IMR-90 (cell line): Measurements from ENCODE around the gene SLC34A3. TPM values are rescaled to one million over a fixed set of nuclear protein-coding genes. Genes with fewer than 3 reads are reported as not detected.

Source experiments
- ATAC-seq: fragments of 200-7000 bp; cut with Tn5 transposase; 2 replicates; pipeline ENCODE4 v1.9.1; 2020; ENCODE audit warnings: low read depth, mild to moderate bottlenecking, moderate library complexity
- BruUV-seq: library from RNA; stranded (reverse); fragments of 400-500 nt; replicated peaks from 2 replicates; lab custom pipeline; 2021; lab: Mats Ljungman, UMichigan
- CTCF ChIA-PET: fragments of 300-600 bp; formaldehyde crosslinking; extraction: SDS; loops from one replicate; lab custom pipeline; 2021; ENCODE audit warnings: antibody characterized with exemption; lab: Yijun Ruan, JAX
- POLR2A ChIA-PET: fragments of 300-600 bp; sonication (Branson Sonifier 250); formaldehyde crosslinking; loops from one replicate; lab custom pipeline; 2022; ENCODE audit warnings: antibody characterized with exemption; ENCODE audit not compliant: unreplicated experiment; lab: Charles Lee
- DNase-seq: peaks from one replicate; pipeline ENCODE4 v3.0.0; 2013
- H2AFZ ChIP-seq: replicated peaks from 2 replicates; pipeline ENCODE3; 2013; ENCODE audit warnings: low read length, mild to moderate bottlenecking; ENCODE audit not compliant: poor library complexity
- H2AK5ac ChIP-seq: 2 replicates; pipeline ENCODE4 v1.6.1; 2013; ENCODE audit warnings: low read depth, low read length, inconsistent platforms
- H2AK9ac ChIP-seq: replicated peaks from 2 replicates; pipeline ENCODE3; 2013; ENCODE audit warnings: mild to moderate bottlenecking, low read depth, low read length, moderate library complexity; ENCODE audit not compliant: poor library complexity
- H2BK120ac ChIP-seq: 2 replicates; pipeline ENCODE4 v1.6.1; 2013; ENCODE audit warnings: low read depth, low read length, inconsistent platforms
- H2BK15ac ChIP-seq: 3 replicates; pipeline ENCODE4 v1.6.1; 2013; ENCODE audit warnings: low read depth, low read length, inconsistent platforms
- H2BK20ac ChIP-seq: 2 replicates; pipeline ENCODE4 v1.6.1; 2013; ENCODE audit warnings: low read depth, mild to moderate bottlenecking, inconsistent platforms, low read length, moderate library complexity
- H2BK5ac ChIP-seq: 2 replicates; pipeline ENCODE4 v1.6.1; 2013; ENCODE audit warnings: mild to moderate bottlenecking, low read depth, low read length, inconsistent platforms; ENCODE audit not compliant: poor library complexity, severe bottlenecking
- H3K14ac ChIP-seq: replicated peaks from 2 replicates; pipeline ENCODE4 v1.6.1; 2013; ENCODE audit warnings: low read depth, low read length, inconsistent platforms
- H3K18ac ChIP-seq: 2 replicates; pipeline ENCODE4 v1.6.1; 2013; ENCODE audit warnings: low read depth, low read length, control low read depth
- H3K23ac ChIP-seq: 2 replicates; pipeline ENCODE4 v1.6.1; 2013; ENCODE audit warnings: low read depth, low read length, inconsistent platforms
- H3K27ac ChIP-seq: 2 replicates; pipeline ENCODE4 v1.5.1; 2013; ENCODE audit warnings: mild to moderate bottlenecking, control low read depth, low read length; ENCODE audit not compliant: insufficient read depth
- H3K27me3 ChIP-seq: 2 replicates; pipeline ENCODE4 v1.6.1; 2013; ENCODE audit warnings: low read length; ENCODE audit not compliant: control insufficient read depth, insufficient read depth
- H3K36me3 ChIP-seq: 2 replicates; pipeline ENCODE4 v1.6.1; 2013; ENCODE audit warnings: low read length, mixed read lengths; ENCODE audit not compliant: control insufficient read depth, insufficient read depth
- H3K4ac ChIP-seq: 2 replicates; pipeline ENCODE4 v1.6.1; 2013; ENCODE audit warnings: low read depth, low read length, inconsistent platforms
- H3K4me1 ChIP-seq: 2 replicates; pipeline ENCODE4 v1.6.1; 2013; ENCODE audit warnings: low read length, mixed read lengths; ENCODE audit not compliant: control insufficient read depth, insufficient read depth
- H3K4me2 ChIP-seq: 2 replicates; pipeline ENCODE4 v1.6.1; 2013; ENCODE audit warnings: low read depth, mild to moderate bottlenecking, control low read depth, low read length, moderate library complexity
- H3K4me3 ChIP-seq: 2 replicates; pipeline ENCODE4 v1.5.1; 2013; ENCODE audit warnings: low read depth, mild to moderate bottlenecking, control low read depth, low read length, moderate library complexity; ENCODE audit not compliant: insufficient read depth
- H3K56ac ChIP-seq: 2 replicates; pipeline ENCODE4 v1.6.1; 2013; ENCODE audit warnings: low read length, inconsistent platforms; ENCODE audit not compliant: insufficient read depth; ENCODE audit errors: extremely low read depth
- H3K79me1 ChIP-seq, 2 experiments: 2 replicates each; pipeline ENCODE4 v1.6.1; 2013; ENCODE audit warnings: low read length in 2 of 2, inconsistent platforms in 1 of 2, low read depth in 1 of 2
- H3K9ac ChIP-seq: 2 replicates; pipeline ENCODE4 v1.6.1; 2013; ENCODE audit warnings: low read depth, low read length, control low read depth
- H3K9me1 ChIP-seq: 2 replicates; pipeline ENCODE4 v1.6.1; 2013; ENCODE audit warnings: low read length, inconsistent platforms; ENCODE audit not compliant: insufficient read depth
- H3K9me3 ChIP-seq: 2 replicates; pipeline ENCODE4 v1.6.1; 2013; ENCODE audit warnings: low read length; ENCODE audit not compliant: control insufficient read depth, insufficient read depth
- H4K20me1 ChIP-seq: 2 replicates; pipeline ENCODE4 v1.6.1; 2013; ENCODE audit warnings: low read length, inconsistent platforms; ENCODE audit not compliant: insufficient read depth
- H4K5ac ChIP-seq: 2 replicates; pipeline ENCODE4 v1.6.1; 2013; ENCODE audit warnings: mild to moderate bottlenecking, low read depth, low read length, control low read depth
- H4K8ac ChIP-seq, 2 experiments: 2 replicates each; pipeline ENCODE4 v1.6.1; 2013; ENCODE audit warnings: low read depth in 2 of 2, low read length in 2 of 2, control low read depth in 1 of 2, inconsistent platforms in 1 of 2
- H4K91ac ChIP-seq: 2 replicates; pipeline ENCODE4 v1.6.1; 2013; ENCODE audit warnings: low read depth, low read length, inconsistent platforms; ENCODE audit not compliant: insufficient read depth
- CTCF ChIP-seq: conservative IDR thresholded peaks from 2 replicates; pipeline ENCODE4 v1.5.1; 2012; ENCODE audit warnings: mild to moderate bottlenecking, low read depth, low read length, improper control_type of control experiment
- FOS ChIP-seq: fragments of 150-350 bp; IDR thresholded peaks from 2 replicates; pipeline ENCODE4 v1.6.1; 2016; ENCODE audit warnings: low read depth, low read length
- NFE2L2 ChIP-seq: fragments of 150-350 bp; IDR thresholded peaks from 2 replicates; pipeline ENCODE4 v1.6.1; 2016; ENCODE audit warnings: low read depth, mild to moderate bottlenecking, low read length
- POLR2A ChIP-seq: IDR thresholded peaks from 2 replicates; pipeline ENCODE4 v1.6.1; 2012; ENCODE audit warnings: mild to moderate bottlenecking, low read depth, low read length
- RCOR1 ChIP-seq: IDR thresholded peaks from 2 replicates; pipeline ENCODE4 v1.6.1; 2012; ENCODE audit warnings: mild to moderate bottlenecking, low read length, improper control_type of control experiment; ENCODE audit not compliant: insufficient replicate concordance
- WGBS, 2 experiments: methylation state at CpG; one replicate each; pipeline versions ENCODE4 v1.1.5 to v1.1.7; 2013; ENCODE audit warnings: missing lambda C conversion rate in 2 of 2; ENCODE audit not compliant: insufficient read length in 1 of 2; ENCODE audit errors: extremely low coverage in 2 of 2; 5-methylcytosine and 5-hydroxymethylcytosine counted together
- dilution Hi-C: fragments of 300-500 bp; cut with HindIII; formaldehyde crosslinking; loops from one replicate; pipeline ENCODE4 v1.14.3; 2018; ENCODE audit warnings: low sequenced_read_pairs; ENCODE audit not compliant: unreplicated experiment
- in situ Hi-C: fragments of 300-500 bp; cut with MboI; formaldehyde crosslinking; loops from 3 replicates; pipeline ENCODE4 v1.14.3; 2019; ENCODE audit warnings: low sequenced_read_pairs, inconsistent platforms, mixed read lengths
- intact Hi-C: fragments of 100-400 bp; cut with micrococcal nuclease; formaldehyde crosslinking; loops from 2 replicates; pipeline ENCODE4 v1.10.0; 2022
- polyA plus RNA-seq, 3 experiments: library from polyadenylated mRNA; depleted of rRNA; stranded (reverse); fragments of >200 nt; gene quantifications; 2 replicates each; pipeline ENCODE4 v1.2.3, GENCODE V29; 2012; ENCODE audit warnings: low replicate concordance in 1 of 3
- total RNA-seq: library from RNA; depleted of rRNA; stranded (reverse); fragments of >200 nt; gene quantifications from 2 replicates; pipeline ENCODE4 v1.2.3, GENCODE V29; 2012

SLC34A3 gene
- total and polyA plus RNA-seq, 2 of the 4 experiments (the other 2 are of a cell fraction) = not detected

DNA sequence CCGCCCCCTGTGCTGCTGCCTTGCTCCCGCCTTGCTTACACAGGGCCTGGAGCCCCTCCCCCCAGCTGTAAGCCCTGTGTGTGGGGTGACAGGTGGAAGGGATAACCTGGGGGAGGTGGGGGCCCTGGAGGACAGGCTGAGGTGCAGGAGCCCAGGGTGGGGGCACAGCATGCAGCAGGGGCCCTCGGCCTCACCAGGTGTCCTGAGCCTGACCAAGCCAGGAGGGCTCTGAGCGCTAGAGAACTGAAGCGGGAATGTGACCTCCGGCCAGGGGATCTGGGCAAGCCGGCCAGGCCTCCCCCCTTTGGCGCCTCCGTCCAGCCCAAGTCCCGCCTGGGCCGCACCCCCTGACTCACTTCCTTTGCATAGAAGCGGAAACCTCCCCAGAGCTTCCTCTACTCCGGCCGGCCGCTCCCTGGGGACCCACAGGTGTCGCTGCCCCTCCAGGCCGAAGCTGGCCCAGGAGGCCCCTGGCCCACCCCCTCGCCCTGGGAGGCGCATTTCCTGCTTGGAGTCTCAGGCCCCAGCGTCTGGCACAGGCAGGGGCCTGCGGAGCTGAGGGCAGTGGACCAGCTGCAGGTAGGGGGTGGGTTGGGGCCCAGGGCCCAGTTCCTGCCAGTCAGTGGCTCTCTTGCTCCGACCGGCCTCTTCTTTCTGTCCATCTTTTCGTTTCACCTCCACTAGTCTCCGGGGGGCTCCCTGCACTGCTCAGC, 46.8 kb downstream of the SLC34A3 start, which contains the start of gene TOR4A:
TSS of gene TOR4A (plus strand) at position 398 of the 713 bp plus-strand sequence. CDS start 964 bp downstream, outside the sequence.
- H3K23ac ChIP-seq = peak within 1 kb of the TSS; percentile 59; the same call in 1 of the 2 replicates
- peak within 1 kb of the TSS; percentile 88 for H2AFZ ChIP-seq
- no TSS peak for BruUV-seq
- H3K9me3 ChIP-seq = no peaks in the 10 kb centered on the region
- DNase-seq (peak; percentile 86), ATAC-seq (peak; percentile 84)
- H4K20me1 ChIP-seq = peaks cover 34% of the 10 kb centered on the region
- peak within 1 kb of the TSS; percentile 99 for H2AK9ac ChIP-seq
- peak within 1 kb of the TSS; percentile 86 for H4K8ac ChIP-seq
- H2BK20ac ChIP-seq = no peak within 1 kb of the TSS; the same call in 1 of the 2 replicates
- peak within 1 kb of the TSS; percentile 80 for H3K4me3 ChIP-seq
- H3K79me1 ChIP-seq = peaks cover 3 to 63% of the 10 kb centered on the region in 2 experiments
- 0% methylated on average over 8 of the region's 25 CpGs; no CpG with 5 or more reads in 1 of the 2 experiments for WGBS, 2 experiments
- H3K27ac ChIP-seq = peak within 1 kb of the TSS; percentile 81
- peaks cover 21% of the 10 kb centered on the region for H3K4me1 ChIP-seq
- peak within 1 kb of the TSS; percentile 40; the same call in 1 of the 3 replicates for H2BK15ac ChIP-seq
- no peaks in the 10 kb centered on the region for H3K9me1 ChIP-seq
- TF ChIP-seq RCOR1 = no peak
- peak; percentile 14; the same call in 1 of the 2 replicates for TF ChIP-seq FOS
- peak; percentile 31; the same call in 1 of the 2 replicates for TF ChIP-seq CTCF
- TF ChIP-seq NFE2L2 = no peak
- TF ChIP-seq POLR2A = peak; percentile 65; the same call in 1 of the 2 replicates
- CTCF ChIA-PET = no interaction called here
- H3K27me3 ChIP-seq = no peaks in the 10 kb centered on the region
- in situ Hi-C loops (no loop called here), dilution Hi-C loops (no loop called here), intact Hi-C loops (no loop called here)
- peak within 1 kb of the TSS; percentile 8; the same call in 1 of the 2 replicates for H3K18ac ChIP-seq
- peak within 1 kb of the TSS; percentile 36 for H4K5ac ChIP-seq
- H3K4ac ChIP-seq = peak within 1 kb of the TSS; percentile 88
- H3K9ac ChIP-seq = peak within 1 kb of the TSS; percentile 79
- peak within 1 kb of the TSS; percentile 73 for H4K91ac ChIP-seq
- peak within 1 kb of the TSS; percentile 91 for H2AK5ac ChIP-seq
- H3K4me2 ChIP-seq = peak within 1 kb of the TSS; percentile 77
- H3K36me3 ChIP-seq = peaks cover 33% of the 10 kb centered on the region
- POLR2A ChIA-PET = interaction anchor here (0.5 kb wide), 1 partner anchor 10 kb away, joined by 5 read pairs; no protein-coding TSS in a partner anchor
- H2BK120ac ChIP-seq = peak within 1 kb of the TSS; percentile 66
- peak within 1 kb of the TSS; percentile 71 for H2BK5ac ChIP-seq
- H3K14ac ChIP-seq = peak within 1 kb of the TSS; percentile 58
- peak within 1 kb of the TSS; percentile 27 for H3K56ac ChIP-seq
